Activated CD8-positive, alpha-beta T cell treated with anti-CD3 and anti-CD28 coated beads for 36 hours (primary cell): ENCODE results near the gene FBLIM1. TPM values are rescaled to one million over a fixed set of nuclear protein-coding genes. Genes with fewer than 3 reads are reported as not detected.

Experiments
- ATAC-seq: fragments of 200-7000 bp; cut with Tn5 transposase; one replicate; pipeline ENCODE4 v1.10.0; 2021; ENCODE audit warnings: mild to moderate bottlenecking, moderate library complexity
- CTCF ChIA-PET: fragments of 350-600 bp; sonication (Branson Sonifier 250); formaldehyde crosslinking; loops from one replicate; lab custom pipeline; 2021; ENCODE audit warnings: antibody characterized with exemption; lab: Charles Lee
- POLR2A ChIA-PET: fragments of 350-600 bp; sonication (Branson Sonifier 250); formaldehyde crosslinking; loops from one replicate; lab custom pipeline; 2021; ENCODE audit warnings: antibody characterized with exemption; lab: Charles Lee
- DNase-seq: peaks from one replicate; pipeline ENCODE4 v3.0.0-alpha.2; 2020
- H3K27ac Mint-ChIP-seq: one replicate; pipeline ENCODE4 v1.8.0; 2021; ENCODE audit warnings: mild to moderate bottlenecking, mixed read lengths
- H3K27me3 Mint-ChIP-seq: one replicate; pipeline ENCODE4 v1.8.0; 2021; ENCODE audit warnings: mixed read lengths
- H3K36me3 Mint-ChIP-seq: one replicate; pipeline ENCODE4 v1.8.0; 2021; ENCODE audit warnings: low read depth, mixed read lengths
- H3K4me1 Mint-ChIP-seq: one replicate; pipeline ENCODE4 v1.8.0; 2021; ENCODE audit warnings: low read depth, mixed read lengths
- H3K4me3 Mint-ChIP-seq: one replicate; pipeline ENCODE4 v1.8.0; 2021; ENCODE audit warnings: mild to moderate bottlenecking, moderate library complexity, mixed read lengths
- H3K9me3 Mint-ChIP-seq: one replicate; pipeline ENCODE4 v1.8.0; 2021; ENCODE audit warnings: mixed read lengths
- intact Hi-C: fragments of 100-400 bp; cut with micrococcal nuclease; formaldehyde crosslinking; loops from one replicate; pipeline ENCODE4 v1.10.0; 2022
- total RNA-seq, 2 experiments: library from RNA; stranded (reverse); gene quantifications; one replicate each; pipeline ENCODE4 v1.2.3, GENCODE V29; 2021
- TF ChIP-seq, protein P1 (sequence below): fragments of 200-600 bp; IDR thresholded peaks from one replicate; pipeline ENCODE4 v1.8.0; 2022; ENCODE audit warnings: antibody characterized with exemption, mild to moderate bottlenecking

FBLIM1 gene
- total RNA-seq, 2 experiments from 2014 or later = not detected

- ChIA-PET POLR2A (no interaction called here), CTCF (interaction anchor here (0.5 to 1.6 kb wide), 3 partner anchors 14 to 146 kb away, joined by 3 to 4 read pairs (median 4); no protein-coding TSS in a partner anchor)
- H3K36me3 Mint-ChIP-seq = no peaks in the 10 kb centered on the region
- peaks cover 10% of the 10 kb centered on the region for H3K4me1 Mint-ChIP-seq
- TF ChIP-seq, protein P1, sequence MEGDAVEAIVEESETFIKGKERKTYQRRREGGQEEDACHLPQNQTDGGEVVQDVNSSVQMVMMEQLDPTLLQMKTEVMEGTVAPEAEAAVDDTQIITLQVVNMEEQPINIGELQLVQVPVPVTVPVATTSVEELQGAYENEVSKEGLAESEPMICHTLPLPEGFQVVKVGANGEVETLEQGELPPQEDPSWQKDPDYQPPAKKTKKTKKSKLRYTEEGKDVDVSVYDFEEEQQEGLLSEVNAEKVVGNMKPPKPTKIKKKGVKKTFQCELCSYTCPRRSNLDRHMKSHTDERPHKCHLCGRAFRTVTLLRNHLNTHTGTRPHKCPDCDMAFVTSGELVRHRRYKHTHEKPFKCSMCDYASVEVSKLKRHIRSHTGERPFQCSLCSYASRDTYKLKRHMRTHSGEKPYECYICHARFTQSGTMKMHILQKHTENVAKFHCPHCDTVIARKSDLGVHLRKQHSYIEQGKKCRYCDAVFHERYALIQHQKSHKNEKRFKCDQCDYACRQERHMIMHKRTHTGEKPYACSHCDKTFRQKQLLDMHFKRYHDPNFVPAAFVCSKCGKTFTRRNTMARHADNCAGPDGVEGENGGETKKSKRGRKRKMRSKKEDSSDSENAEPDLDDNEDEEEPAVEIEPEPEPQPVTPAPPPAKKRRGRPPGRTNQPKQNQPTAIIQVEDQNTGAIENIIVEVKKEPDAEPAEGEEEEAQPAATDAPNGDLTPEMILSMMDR = no peak
- H3K9me3 Mint-ChIP-seq = no peaks in the 10 kb centered on the region
- H3K4me3 Mint-ChIP-seq = no peak overlapping the region
- intact Hi-C loops = no loop called here
- DNase-seq = peak; percentile 7
- no peak for ATAC-seq
- H3K27ac Mint-ChIP-seq = no peak overlapping the region
- H3K27me3 Mint-ChIP-seq = peaks cover 31% of the 10 kb centered on the region
Measured at GRCh38 chr1:15755646-15756040, 3.0 kb upstream of the FBLIM1 start.

DNA sequence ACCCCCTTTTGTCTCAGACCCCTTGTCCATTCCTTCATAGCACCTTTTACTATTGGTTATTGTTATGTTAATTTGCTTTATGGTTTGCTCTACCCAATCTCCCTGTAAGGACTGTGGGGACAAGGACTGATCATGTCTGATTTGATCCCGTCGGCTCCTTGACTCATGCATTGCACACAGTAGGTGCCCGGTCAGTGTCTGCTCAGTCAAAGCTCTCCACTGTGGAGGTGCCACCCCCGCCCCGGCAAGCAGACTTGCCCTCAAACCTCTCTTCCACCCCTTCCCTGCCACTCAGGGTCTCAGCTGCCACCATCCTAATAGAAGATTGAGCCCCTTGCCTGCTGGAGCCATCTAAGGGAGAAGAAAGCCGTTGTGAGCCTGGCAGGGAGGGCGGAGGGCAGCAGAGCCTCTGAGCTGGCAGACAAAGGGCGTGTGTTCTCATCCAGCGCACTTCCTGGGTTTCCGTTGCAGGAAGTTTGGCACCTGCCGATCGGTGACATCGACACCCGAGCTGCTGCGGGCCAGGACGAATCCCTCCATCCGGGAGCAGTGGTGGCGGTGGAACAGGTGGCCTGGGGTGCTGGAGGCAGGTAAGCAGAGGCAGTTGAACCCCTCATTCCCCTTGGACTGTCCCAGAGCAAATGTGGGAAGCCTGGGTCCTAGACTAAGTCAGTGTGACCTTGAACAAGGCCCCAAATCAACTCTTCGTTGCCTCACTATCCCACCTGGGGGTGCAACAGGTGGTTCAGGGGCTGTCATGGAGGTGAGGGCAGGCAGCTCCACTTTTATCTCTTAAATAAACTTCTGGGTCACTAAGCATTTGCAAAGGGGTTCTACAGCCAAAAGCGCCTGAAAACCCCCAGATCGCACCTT, 2.2 kb upstream of the FBLIM1 start:
- H3K4me1 Mint-ChIP-seq = peaks cover 10% of the 10 kb centered on the region
- peak; percentile 11 for DNase-seq
- no peaks in the 10 kb centered on the region for H3K36me3 Mint-ChIP-seq
- peaks cover 39% of the 10 kb centered on the region for H3K27me3 Mint-ChIP-seq
- TF ChIP-seq, protein P1 = no peak
- intact Hi-C loops = no loop called here
- H3K9me3 Mint-ChIP-seq = no peaks in the 10 kb centered on the region
- ChIA-PET CTCF (interaction anchor here (0.8 to 1.6 kb wide), 2 partner anchors 15 to 59 kb away, joined by 3 to 4 read pairs; no protein-coding TSS in a partner anchor), POLR2A (interaction anchor here (1.1 kb wide), 1 partner anchor 191 kb away, joined by 4 read pairs; no protein-coding TSS in a partner anchor)
- H3K4me3 Mint-ChIP-seq = no peak overlapping the region
- H3K27ac Mint-ChIP-seq = no peak overlapping the region
- ATAC-seq = no peak

- Mint-ChIP-seq H3K27me3 (peaks cover 41% of the 10 kb centered on the region), H3K36me3 (no peaks in the 10 kb centered on the region), H3K27ac (no peak overlapping the region), H3K4me3 (no peak overlapping the region), H3K9me3 (no peaks in the 10 kb centered on the region), H3K4me1 (peaks cover 10% of the 10 kb centered on the region)
- intact Hi-C loops = no loop called here
- CTCF ChIA-PET = interaction anchor here (0.6 to 1.6 kb wide), 3 partner anchors 16 to 168 kb away, joined by 3 to 4 read pairs (median 3); no protein-coding TSS in a partner anchor
- ATAC-seq (no peak), DNase-seq (no peak)
- TF ChIP-seq, protein P1 = no peak
- POLR2A ChIA-PET = interaction anchor here (1.1 kb wide), 1 partner anchor 191 kb away, joined by 4 read pairs; no protein-coding TSS in a partner anchor
Measured at GRCh38 chr1:15757016-15757543, 1.5 kb upstream of the FBLIM1 start.

DNA sequence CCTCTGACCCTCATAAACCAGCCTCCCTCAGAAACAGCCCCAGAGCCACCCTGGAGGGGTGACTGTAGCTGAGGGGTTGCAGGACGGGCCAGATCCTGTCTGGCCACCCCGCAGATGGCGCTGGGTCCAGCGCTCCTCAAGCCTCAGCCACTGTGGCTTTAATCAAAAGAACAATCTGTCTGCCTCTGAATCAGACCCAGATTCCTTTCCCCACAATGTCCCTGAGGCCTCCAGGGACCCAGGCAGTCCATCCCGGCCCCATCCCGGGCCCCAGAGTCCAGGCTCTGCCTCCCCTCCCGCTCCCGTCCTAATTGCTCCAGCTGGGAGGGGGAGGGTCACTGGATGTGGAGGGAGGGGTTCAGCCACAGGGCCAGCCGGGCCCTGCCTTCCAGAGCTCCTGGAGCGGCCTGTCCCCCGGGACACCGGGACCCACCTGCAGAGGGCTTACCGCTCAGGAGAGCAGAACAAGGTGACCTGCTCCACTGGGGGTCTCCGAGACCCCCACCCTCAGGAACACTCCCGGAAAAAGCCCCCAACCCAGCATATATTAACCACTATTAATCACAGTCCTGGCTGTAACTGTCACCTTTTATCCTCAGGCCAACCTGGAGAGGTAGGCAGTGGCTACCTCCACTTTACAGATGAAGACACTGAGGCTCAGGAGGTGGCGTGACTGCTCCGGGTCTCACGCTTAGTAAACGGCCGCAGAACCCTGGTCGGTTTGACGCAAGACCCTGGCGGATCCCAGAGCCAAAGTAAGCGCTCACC, 836 bp upstream of the FBLIM1 start:
- Mint-ChIP-seq H3K4me3 (no peak overlapping the region), H3K27me3 (peaks cover 46% of the 10 kb centered on the region), H3K4me1 (peaks cover 10% of the 10 kb centered on the region), H3K36me3 (no peaks in the 10 kb centered on the region), H3K27ac (no peak overlapping the region), H3K9me3 (no peaks in the 10 kb centered on the region)
- TF ChIP-seq, protein P1 = no peak
- ChIA-PET CTCF (interaction anchor here (0.6 kb wide), 1 partner anchor 169 kb away, joined by 3 read pairs; no protein-coding TSS in a partner anchor), POLR2A (no interaction called here)
- intact Hi-C loops = no loop called here
- ATAC-seq (no peak), DNase-seq (no peak)
